Calu3 (cell line): ENCODE measurements around the gene JARID2. TPM values are rescaled to one million over a fixed set of nuclear protein-coding genes. Genes with fewer than 3 reads are reported as not detected.

Source experiments
- BruUV-seq: library from RNA; stranded (reverse); fragments of 400-500 nt; replicated peaks from 2 replicates; lab custom pipeline; 2021; lab: Mats Ljungman, UMichigan
- CTCF ChIA-PET: fragments of 300-600 bp; sonication (Branson Sonifier 250); formaldehyde crosslinking; loops from one replicate; lab custom pipeline; 2022; ENCODE audit warnings: antibody characterized with exemption; lab: Charles Lee
- DNase-seq: peaks from one replicate; pipeline ENCODE4 v3.0.0; 2022
- H3K27ac Mint-ChIP-seq: one replicate; pipeline ENCODE4 v1.8.0; 2022; ENCODE audit warnings: mixed read lengths; ENCODE audit not compliant: unreplicated experiment
- H3K27me3 Mint-ChIP-seq: one replicate; pipeline ENCODE4 v1.8.0; 2022; ENCODE audit warnings: mixed read lengths; ENCODE audit not compliant: unreplicated experiment
- H3K36me3 Mint-ChIP-seq: one replicate; pipeline ENCODE4 v1.8.0; 2022; ENCODE audit warnings: mild to moderate bottlenecking, moderate library complexity, mixed read lengths; ENCODE audit not compliant: insufficient read depth, unreplicated experiment
- H3K4me1 Mint-ChIP-seq: one replicate; pipeline ENCODE4 v1.8.0; 2022; ENCODE audit warnings: mild to moderate bottlenecking, low read depth, mixed read lengths; ENCODE audit not compliant: unreplicated experiment
- H3K4me3 Mint-ChIP-seq: one replicate; pipeline ENCODE4 v1.8.0; 2022; ENCODE audit warnings: mild to moderate bottlenecking, low read depth, moderate library complexity, mixed read lengths; ENCODE audit not compliant: unreplicated experiment
- H3K9me3 Mint-ChIP-seq: one replicate; pipeline ENCODE4 v1.8.0; 2022; ENCODE audit warnings: low read depth, mixed read lengths; ENCODE audit not compliant: unreplicated experiment
- intact Hi-C: fragments of 100-400 bp; cut with micrococcal nuclease; formaldehyde crosslinking; loops from one replicate; pipeline ENCODE4 v1.10.0; 2022; ENCODE audit not compliant: unreplicated experiment
- total RNA-seq: library from RNA; stranded (reverse); gene quantifications from 2 replicates; pipeline ENCODE4 v1.2.3, GENCODE V29; 2022
- TF ChIP-seq, protein P1 (sequence below): fragments of 200-600 bp; IDR thresholded peaks from one replicate; pipeline ENCODE4 v1.8.0; 2022; ENCODE audit warnings: antibody characterized with exemption; ENCODE audit not compliant: unreplicated experiment

The JARID2 gene
- total RNA-seq, 1 experiment from 2014 or later: 9.4 TPM

DNA sequence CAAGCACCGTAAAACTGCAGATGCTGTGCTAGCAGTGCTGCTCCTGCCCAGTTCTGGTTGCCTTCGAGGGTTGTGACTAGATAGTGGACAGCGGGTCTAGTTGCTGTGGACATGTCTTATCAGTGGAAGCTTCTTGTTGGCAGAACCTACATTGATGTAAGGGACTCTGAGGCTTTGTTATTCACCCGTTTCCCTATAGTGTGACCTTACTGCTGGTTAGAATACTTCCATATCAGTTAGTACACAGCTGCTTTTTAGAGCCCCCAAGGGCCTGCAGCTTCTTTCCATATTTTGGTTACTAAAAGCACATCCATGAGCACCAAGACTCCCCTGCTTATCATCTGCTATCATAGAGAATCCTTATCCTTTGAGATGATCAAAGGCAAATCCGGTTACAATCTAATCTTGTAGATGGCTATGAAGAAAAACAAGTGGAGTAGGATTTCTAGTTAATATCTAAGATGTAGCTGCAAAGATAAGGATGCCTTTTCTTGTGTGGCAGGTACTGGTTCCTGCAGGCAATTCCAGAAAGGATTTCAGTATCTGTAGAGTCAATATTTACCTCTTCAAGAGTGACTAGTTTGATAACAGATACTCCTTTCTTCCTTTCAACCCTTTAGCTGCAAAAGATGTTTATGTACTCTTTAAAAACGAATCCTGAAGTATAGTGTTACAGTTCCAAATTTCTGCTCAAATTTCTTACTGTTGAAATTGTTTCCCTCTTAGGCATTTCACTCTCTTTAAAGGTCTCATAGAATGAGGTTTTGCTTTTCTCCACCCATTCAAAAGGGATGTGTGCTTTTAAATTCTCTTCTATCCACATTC lies 163.6 kb downstream of the JARID2 start:
- no peak overlapping the region for H3K4me3 Mint-ChIP-seq

DNA sequence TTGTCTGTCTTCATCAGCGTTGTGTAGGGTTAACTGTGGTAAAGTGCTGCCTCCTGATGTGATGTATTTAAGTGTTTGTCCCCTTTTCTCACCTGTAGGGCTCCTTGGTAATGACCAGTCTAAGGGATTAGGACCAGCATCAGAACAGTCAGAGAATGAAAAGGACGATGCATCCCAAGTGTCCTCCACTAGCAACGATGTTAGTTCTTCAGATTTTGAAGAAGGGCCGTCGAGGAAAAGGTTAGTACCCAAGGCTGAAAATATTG lies 164.2 kb downstream of the JARID2 start:
- Mint-ChIP-seq H3K27me3 (no peaks in the 10 kb centered on the region), H3K36me3 (no peaks in the 10 kb centered on the region), H3K4me3 (no peak overlapping the region), H3K9me3 (no peaks in the 10 kb centered on the region), H3K4me1 (no peaks in the 10 kb centered on the region), H3K27ac (no peak overlapping the region)
- intact Hi-C loops: no loop called here
- no peak for DNase-seq
- TF ChIP-seq, protein P1, sequence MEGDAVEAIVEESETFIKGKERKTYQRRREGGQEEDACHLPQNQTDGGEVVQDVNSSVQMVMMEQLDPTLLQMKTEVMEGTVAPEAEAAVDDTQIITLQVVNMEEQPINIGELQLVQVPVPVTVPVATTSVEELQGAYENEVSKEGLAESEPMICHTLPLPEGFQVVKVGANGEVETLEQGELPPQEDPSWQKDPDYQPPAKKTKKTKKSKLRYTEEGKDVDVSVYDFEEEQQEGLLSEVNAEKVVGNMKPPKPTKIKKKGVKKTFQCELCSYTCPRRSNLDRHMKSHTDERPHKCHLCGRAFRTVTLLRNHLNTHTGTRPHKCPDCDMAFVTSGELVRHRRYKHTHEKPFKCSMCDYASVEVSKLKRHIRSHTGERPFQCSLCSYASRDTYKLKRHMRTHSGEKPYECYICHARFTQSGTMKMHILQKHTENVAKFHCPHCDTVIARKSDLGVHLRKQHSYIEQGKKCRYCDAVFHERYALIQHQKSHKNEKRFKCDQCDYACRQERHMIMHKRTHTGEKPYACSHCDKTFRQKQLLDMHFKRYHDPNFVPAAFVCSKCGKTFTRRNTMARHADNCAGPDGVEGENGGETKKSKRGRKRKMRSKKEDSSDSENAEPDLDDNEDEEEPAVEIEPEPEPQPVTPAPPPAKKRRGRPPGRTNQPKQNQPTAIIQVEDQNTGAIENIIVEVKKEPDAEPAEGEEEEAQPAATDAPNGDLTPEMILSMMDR: no peak
- CTCF ChIA-PET: no interaction called here
- no TSS peak for BruUV-seq

More for the DNA sequence above, 163.6 kb downstream of the JARID2 start:
- no TSS peak for BruUV-seq
- Mint-ChIP-seq H3K4me1 (no peaks in the 10 kb centered on the region), H3K27ac (no peak overlapping the region), H3K27me3 (no peaks in the 10 kb centered on the region), H3K9me3 (no peaks in the 10 kb centered on the region), H3K36me3 (no peaks in the 10 kb centered on the region)
- TF ChIP-seq, protein P1: no peak
- intact Hi-C loops: no loop called here
- CTCF ChIA-PET: interaction anchor here (0.5 kb wide), 1 partner anchor 45 kb away, joined by 3 read pairs; no protein-coding TSS in a partner anchor
- no peak for DNase-seq

DNA sequence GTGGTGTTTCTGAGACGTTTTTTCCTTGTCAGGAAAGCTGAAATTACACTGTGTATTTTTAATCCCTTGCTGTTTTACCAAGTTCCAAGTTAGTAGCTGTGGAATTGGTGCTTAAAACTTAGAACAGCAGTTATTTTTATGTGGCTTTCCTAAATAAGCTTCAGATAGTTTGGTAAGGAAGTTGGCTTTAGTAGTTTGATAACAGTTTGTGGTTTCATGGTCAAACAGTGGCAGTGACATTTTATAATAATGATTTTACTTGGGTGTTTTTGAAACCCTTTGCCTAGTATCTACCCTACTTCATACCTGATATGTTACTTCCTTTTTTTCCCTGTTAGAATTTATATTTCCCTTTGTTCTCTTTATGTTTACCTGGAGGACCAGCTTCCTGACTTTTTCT lies 164.9 kb downstream of the JARID2 start:
- Mint-ChIP-seq H3K4me3 (no peak overlapping the region), H3K27ac (no peak overlapping the region), H3K36me3 (no peaks in the 10 kb centered on the region), H3K9me3 (no peaks in the 10 kb centered on the region), H3K27me3 (no peaks in the 10 kb centered on the region), H3K4me1 (no peaks in the 10 kb centered on the region)
- intact Hi-C loops: no loop called here
- CTCF ChIA-PET: interaction anchor here (0.7 kb wide), 1 partner anchor 34 kb away, joined by 3 read pairs; no protein-coding TSS in a partner anchor
- no peak for DNase-seq
- TF ChIP-seq, protein P1: no peak
- BruUV-seq: no TSS peak

DNA sequence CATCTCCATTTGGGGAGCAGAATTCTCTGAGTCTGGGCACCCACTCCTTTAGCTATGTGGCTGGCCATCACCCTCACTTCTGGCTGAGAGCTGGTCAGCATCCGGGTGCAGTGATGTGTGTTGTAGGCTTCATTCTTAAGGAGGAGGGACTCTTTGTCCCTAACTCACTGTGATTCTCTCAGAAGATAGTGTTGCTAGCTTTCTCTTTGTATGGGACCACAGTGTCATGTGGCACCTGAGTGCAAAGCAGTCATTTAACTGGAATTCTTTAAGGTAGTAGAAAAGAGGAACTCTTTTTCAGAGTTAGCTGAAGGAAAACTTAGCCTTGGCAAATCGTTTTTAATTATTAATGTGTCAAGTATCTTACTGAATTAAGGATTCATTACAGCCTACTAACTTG lies 165.9 kb downstream of the JARID2 start:
- no TSS peak for BruUV-seq
- Mint-ChIP-seq H3K4me3 (no peak overlapping the region), H3K9me3 (no peaks in the 10 kb centered on the region), H3K27ac (no peak overlapping the region), H3K36me3 (no peaks in the 10 kb centered on the region), H3K4me1 (no peaks in the 10 kb centered on the region), H3K27me3 (no peaks in the 10 kb centered on the region)
- CTCF ChIA-PET: no interaction called here
- DNase-seq: no peak
- TF ChIP-seq, protein P1: no peak
- intact Hi-C loops: no loop called here
